WERI-Rb-1 (cell line): ENCODE data around the gene PKMYT1.
A peak's percentile ranks its signal among the peaks of the same experiment; 100 is the strongest.

Source experiments
- DNase-seq: peaks from one replicate; pipeline ENCODE4 v3.0.0-alpha.2; 2020
- H3K27ac ChIP-seq: fragments of 250-450 bp; sonication (Bioruptor Pico); 2 replicates; pipeline ENCODE4 v1.5.1; 2020; ENCODE audit warnings: mild to moderate bottlenecking, moderate library complexity
- H3K27me3 ChIP-seq: fragments of 250-450 bp; sonication (Bioruptor Pico); 2 replicates; pipeline ENCODE4 v1.5.1; 2021; ENCODE audit warnings: mild to moderate bottlenecking, low read depth, moderate library complexity; ENCODE audit not compliant: insufficient read depth, severe bottlenecking
- H3K36me3 ChIP-seq: fragments of 250-450 bp; sonication (Bioruptor Pico); 2 replicates; pipeline ENCODE4 v1.5.1; 2020; ENCODE audit warnings: mild to moderate bottlenecking, moderate library complexity
- H3K4me3 ChIP-seq: 2 replicates; pipeline ENCODE4 v1.5.1; 2011; ENCODE audit warnings: low read depth, mild to moderate bottlenecking, control low read depth, low read length
- H3K9me3 ChIP-seq: fragments of 250-450 bp; sonication (Bioruptor Pico); 2 replicates; pipeline ENCODE4 v1.5.1; 2021; ENCODE audit warnings: mild to moderate bottlenecking, moderate library complexity; ENCODE audit not compliant: severe bottlenecking
- CTCF ChIP-seq: IDR thresholded peaks from 2 replicates; pipeline ENCODE4 v1.5.1; 2011; ENCODE audit warnings: low read depth, mild to moderate bottlenecking, control low read depth, inconsistent platforms, low read length

The PKMYT1 gene

DNA sequence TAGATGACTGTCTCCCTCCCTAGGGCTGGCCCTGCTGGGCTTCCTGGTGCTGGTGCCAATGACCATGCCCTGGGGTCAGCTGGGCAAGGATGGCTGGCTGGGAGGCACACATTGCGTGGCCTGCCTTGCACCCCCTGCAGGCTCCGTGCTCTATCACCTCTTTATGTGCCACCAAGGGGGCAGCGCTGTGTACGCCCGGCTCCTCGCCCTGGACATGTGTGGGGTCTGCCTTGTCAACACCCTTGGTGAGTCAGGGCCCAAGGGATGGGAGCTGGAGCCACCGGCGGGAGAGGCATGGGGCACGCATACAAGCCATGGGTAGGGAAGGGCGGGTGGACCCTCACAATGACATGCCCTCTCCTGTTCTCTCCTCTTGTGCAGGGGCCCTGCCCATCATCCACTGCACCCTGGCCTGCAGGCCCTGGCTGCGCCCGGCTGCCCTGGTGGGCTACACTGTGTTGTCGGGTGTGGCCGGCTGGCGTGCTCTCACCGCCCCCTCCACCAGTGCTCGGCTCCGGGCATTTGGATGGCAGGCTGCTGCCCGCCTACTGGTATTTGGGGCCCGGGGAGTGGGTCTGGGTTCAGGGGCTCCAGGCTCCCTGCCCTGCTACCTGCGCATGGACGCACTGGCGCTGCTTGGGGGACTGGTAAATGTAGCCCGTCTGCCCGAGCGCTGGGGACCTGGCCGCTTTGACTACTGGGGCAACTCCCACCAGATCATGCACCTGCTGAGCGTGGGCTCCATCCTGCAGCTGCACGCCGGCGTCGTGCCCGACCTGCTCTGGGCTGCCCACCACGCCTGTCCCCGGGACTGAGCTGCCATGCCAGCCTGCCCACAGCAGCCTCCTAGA lies 8.9 kb downstream of the PKMYT1 start:
- no peak for DNase-seq
- peaks cover 86% of the 10 kb centered on the region for H3K36me3 ChIP-seq
- H3K9me3 ChIP-seq, result peaks cover 3% of the 10 kb centered on the region
- 0 out of 2 replicates have a peak, but pooled peaks have one; percentile 5 for TF ChIP-seq CTCF
- H3K4me3 ChIP-seq, result peak overlapping the region; percentile 66
- H3K27ac ChIP-seq, result peak overlapping the region; percentile 9
- no peaks in the 10 kb centered on the region for H3K27me3 ChIP-seq

GRCh38 chr16:2970563-2970962 lies 9.7 kb downstream of the PKMYT1 start:
- no peak for DNase-seq
- no peak for TF ChIP-seq CTCF
- H3K27ac ChIP-seq, result peak overlapping the region; percentile 96
- peaks cover 3% of the 10 kb centered on the region for H3K9me3 ChIP-seq
- peaks cover 85% of the 10 kb centered on the region for H3K36me3 ChIP-seq
- peak overlapping the region; percentile 66 for H3K4me3 ChIP-seq
- no peaks in the 10 kb centered on the region for H3K27me3 ChIP-seq

DNA sequence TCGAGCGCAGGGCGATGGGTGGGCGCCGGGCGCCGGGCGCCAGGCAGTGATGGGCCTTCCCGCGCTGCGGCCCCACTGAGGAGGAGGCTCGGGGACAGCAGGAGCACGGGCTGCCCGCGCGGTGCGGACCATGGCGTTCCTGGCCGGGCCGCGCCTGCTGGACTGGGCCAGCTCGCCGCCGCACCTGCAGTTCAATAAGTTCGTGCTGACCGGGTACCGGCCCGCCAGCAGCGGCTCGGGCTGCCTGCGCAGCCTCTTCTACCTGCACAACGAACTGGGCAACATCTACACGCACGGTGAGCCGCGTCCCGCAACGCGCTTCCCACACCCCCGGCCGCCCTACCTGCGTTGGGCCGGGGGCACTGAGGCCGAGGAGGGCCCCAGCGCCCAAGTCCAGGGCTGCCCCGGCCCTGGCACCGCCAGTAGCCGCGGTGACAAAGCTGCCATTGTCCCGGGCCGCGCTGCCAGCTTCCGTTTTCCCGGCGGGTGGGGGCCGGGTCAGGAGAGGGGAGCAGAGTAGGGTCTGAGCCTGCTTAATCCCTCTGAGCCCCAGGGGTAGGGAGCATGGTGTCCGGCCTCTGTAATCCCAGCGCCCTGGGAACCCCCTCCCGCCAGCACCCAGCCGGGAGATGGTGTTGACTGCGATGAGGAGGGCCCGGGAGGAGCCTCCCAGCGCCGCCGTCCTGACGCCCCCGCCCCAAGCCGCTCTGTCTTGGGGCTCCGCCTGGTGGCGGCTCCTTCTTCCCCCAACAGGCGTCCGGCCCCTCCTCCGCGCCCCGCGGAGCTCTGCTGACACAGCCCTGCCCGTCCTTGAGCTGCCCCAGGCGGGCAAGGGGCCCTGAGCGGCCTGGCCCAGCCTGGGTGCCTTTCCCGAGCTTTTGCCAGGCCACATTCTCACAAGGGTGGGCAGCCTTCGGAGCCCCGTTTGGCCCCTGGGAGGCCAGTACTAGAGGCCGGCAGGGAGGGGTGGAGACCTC lies 10.4 kb downstream of the PKMYT1 start:
- Histone ChIP-seq H3K4me3 (peak overlapping the region; percentile 66), H3K9me3 (peaks cover 3% of the 10 kb centered on the region), H3K36me3 (peaks cover 77% of the 10 kb centered on the region), H3K27me3 (no peaks in the 10 kb centered on the region), H3K27ac (peak overlapping the region; percentile 96)
- peak; percentile 70 for TF ChIP-seq CTCF
- DNase-seq, result peak; percentile 92

GRCh38 chr16:2968738-2969544 lies 11.3 kb downstream of the PKMYT1 start, which contains the start of gene PAQR4:
Gene PAQR4, plus strand, starts transcription at chr16:2969348. Its CDS starts 327 bp downstream, at chr16:2969675.
- TF ChIP-seq CTCF, result no peak
- no peaks in the 10 kb centered on the region for H3K27me3 ChIP-seq
- DNase-seq, result peak; percentile 88
- peak within 1 kb of the TSS; percentile 66 for H3K4me3 ChIP-seq
- peak within 1 kb of the TSS; percentile 96 for H3K27ac ChIP-seq
- H3K9me3 ChIP-seq, result peaks cover 3% of the 10 kb centered on the region
- peaks cover 68% of the 10 kb centered on the region for H3K36me3 ChIP-seq

- no peak for TF ChIP-seq CTCF
- H3K27ac ChIP-seq, result peak overlapping the region; percentile 96
- H3K27me3 ChIP-seq, result no peaks in the 10 kb centered on the region
- peak overlapping the region; percentile 53 for H3K4me3 ChIP-seq
- peaks cover 63% of the 10 kb centered on the region for H3K36me3 ChIP-seq
- H3K9me3 ChIP-seq, result peaks cover 3% of the 10 kb centered on the region
- DNase-seq, result peak; percentile 73
Measured at GRCh38 chr16:2968368-2968737, 11.9 kb downstream of the PKMYT1 start.
